NOMO-1 treated with DMSO at 0.1 percent for 48 hours (cell line): ENCODE data around the gene TPD52L1.
"Not testable (repeated sequence)": the region's sequence is repeated elsewhere in the genome, so short reads cannot be mapped to it uniquely, and the experiment has no call there.

Experiments used
- DNase-seq: peaks from one replicate; lab custom pipeline; 2025; ENCODE audit not compliant: unreplicated experiment; lab: John Stamatoyannopoulos, UW

Gene TPD52L1

GRCh38 chr6:125140808-125141207 lies 12.8 kb upstream of the TPD52L1 start:
- DNase-seq = no peak

- DNase-seq = no peak
Measured at GRCh38 chr6:125142618-125143017, 11.0 kb upstream of the TPD52L1 start.

DNA sequence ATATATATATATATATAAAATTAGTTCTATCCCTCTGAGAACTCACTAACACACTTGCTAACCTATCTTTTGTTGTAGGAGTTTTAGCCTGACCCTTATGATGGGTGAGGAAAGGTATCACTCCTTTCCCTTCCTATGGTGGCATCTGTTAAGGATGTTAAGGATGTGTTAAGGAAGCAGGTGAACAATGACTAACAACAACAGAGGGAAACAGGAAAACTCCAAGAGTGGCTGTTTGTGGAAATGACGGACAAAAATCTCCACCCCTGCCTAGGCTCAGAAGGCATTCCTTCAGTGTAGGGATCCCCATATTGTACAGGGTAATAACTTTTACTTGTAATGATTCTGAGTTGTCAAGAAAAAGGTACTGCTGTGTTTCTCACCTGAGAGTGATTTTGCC lies 8.8 kb upstream of the TPD52L1 start:
- no peak for DNase-seq

GRCh38 chr6:125149256-125150144 lies 4.1 kb upstream of the TPD52L1 start:
- DNase-seq = peak; percentile 25

DNA sequence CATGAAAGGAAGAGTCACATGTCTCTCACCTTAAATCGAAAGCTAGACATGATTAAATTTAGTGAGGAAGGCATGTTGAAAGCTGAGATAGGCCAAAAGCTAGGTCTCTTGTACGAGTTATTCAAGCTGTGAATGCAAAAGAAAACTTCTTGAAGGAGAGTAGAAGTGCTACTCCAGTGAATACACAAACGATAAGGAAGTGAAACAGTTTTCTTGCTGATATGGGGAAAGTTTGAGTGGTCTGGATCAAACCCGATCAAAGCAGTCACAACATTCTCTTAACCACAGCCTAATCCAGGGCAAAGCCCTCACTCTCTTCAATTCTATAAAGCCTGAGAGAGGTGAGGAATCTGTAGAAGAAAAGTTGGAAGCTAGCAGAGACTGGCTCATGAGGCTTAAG lies 1.9 kb upstream of the TPD52L1 start:
- peak; percentile 52 for DNase-seq

DNA sequence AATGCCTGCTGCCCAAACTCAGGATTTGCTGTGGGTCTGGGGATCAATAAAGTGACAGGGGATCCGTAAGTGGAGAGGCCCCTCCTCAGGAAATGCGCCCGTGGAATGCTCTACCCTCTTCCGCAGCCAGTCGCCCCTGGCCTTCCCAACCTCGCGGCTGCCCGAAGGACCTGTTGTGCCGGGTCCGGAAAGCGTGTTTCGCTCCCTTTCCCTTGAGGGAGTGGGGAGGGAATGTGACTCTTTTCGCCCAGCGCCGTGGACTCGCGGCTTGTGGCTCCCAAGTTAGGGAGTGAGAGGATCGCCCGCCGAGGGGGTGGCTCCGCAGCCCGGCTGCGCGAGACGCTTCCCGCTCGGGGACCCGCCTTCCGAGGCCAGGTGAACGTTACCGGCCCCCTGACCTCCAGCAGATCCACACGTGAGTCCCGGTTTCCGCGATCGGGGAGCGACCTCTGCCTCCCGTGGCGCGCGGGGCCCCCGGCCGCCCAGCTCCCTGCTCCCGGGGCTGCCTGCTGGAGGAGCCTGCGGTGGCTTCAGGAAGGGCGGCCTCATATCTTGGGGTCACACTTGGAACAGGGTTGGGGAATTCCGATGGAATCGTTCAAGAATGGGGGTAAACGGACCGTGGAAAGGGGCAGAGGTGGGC lies 666 bp downstream of the TPD52L1 start:
- no peak for DNase-seq

DNA sequence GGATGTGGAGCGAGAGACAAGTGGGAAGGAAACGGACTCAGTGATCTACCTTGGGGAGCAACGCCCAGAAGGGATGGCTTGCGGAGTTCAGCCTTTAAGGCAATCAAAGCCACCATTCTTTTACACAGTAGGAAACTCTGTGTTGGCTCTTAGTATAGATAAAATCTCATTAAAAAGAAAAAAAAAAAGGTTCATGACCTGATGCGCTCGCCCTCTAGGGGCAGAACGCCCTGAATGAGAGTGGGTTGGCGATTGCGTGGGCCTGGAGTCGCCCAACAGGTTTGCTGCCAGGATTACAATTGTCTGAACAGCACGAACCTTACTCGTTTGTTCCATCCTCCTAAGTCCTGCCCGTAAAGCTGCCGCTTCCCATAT lies 1.2 kb downstream of the TPD52L1 start:
- no peak for DNase-seq

GRCh38 chr6:125155344-125155743 lies 1.8 kb downstream of the TPD52L1 start:
- DNase-seq = no peak

DNA sequence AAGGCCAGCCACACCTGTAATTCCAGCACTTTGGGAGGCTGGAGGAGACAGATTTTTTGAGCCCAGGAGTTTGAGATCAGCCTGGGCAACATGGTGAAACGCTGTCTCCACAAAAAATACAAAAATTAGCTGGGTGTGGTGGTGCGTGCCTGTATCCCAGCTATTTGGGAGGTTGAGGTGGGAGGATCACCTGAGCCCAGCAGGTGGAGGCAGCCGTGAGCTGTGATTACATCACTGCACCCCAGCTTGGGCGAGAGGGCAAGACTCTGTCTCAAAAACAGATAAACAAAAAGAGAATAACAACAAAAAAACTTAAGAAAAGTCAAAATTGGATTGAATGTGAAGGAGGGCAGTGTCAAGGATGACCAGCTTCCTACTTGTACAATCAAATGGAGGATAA lies 2.9 kb downstream of the TPD52L1 start:
- no peak for DNase-seq

DNA sequence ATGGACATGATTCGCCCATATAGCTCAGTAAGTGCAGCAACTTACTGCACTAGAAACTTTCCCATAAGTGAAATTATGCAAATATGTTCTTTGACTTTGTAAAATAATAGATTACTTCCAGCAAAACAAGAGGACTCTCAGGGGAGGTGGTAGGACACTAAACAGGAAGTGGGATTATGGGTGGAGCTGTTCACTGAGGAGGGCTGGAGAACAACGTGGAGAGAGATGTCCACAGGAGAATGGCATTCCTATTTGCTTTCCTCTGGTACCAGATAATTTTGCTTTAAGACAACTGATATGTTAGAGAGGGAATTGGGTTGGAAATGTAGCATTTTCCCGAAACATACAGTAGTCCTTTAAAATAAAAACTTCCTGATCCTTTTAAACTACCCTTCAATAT lies 3.7 kb downstream of the TPD52L1 start:
- no peak for DNase-seq

GRCh38 chr6:125157725-125158124 lies 4.2 kb downstream of the TPD52L1 start:
- DNase-seq = no peak

DNA sequence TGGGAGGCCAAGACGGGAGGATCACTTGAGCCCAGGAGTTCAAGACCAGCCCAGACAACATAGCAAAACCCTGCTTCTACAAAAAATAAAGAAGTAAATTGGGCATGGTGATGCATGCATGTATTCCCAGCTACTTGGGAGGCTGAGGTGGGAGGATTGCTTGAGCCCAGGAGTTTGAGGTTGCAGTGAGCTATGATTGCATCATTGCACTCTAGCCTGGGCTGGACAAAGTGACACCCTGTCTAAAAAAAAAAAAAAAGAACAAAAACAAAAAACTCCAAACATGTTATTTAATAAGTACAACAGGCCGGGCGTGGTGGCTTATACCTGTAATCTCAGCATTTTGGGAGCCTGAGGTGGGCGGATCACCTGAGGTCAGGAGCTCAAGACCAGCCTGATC lies 9.8 kb downstream of the TPD52L1 start:
- DNase-seq = not testable (repeated sequence)

- no peak for DNase-seq
Measured at GRCh38 chr6:125163811-125164210, 10.2 kb downstream of the TPD52L1 start.

DNA sequence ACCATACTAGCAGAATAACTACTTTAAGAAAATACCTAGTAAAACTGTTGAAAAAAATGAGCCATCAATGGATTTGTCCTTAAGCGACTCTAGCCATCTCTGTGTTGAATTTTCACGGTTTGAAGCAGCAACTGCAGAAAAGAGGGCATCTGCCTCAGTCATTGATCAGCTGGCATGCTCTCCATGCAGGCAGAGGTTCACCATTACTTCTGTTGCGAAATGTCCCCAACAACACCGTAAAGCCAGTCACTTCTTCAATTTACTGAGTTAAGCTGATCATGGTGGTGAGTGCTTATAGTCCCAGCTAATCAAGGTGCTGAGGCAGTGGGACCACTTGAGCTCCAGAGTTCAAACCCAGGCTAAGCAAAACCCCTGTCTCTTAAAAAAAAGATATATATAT lies 11.1 kb downstream of the TPD52L1 start:
- no peak for DNase-seq

- no peak for DNase-seq
Measured at GRCh38 chr6:125165256-125165655, 11.7 kb downstream of the TPD52L1 start.

- no peak for DNase-seq
Measured at GRCh38 chr6:125165776-125166175, 12.2 kb downstream of the TPD52L1 start.

DNA sequence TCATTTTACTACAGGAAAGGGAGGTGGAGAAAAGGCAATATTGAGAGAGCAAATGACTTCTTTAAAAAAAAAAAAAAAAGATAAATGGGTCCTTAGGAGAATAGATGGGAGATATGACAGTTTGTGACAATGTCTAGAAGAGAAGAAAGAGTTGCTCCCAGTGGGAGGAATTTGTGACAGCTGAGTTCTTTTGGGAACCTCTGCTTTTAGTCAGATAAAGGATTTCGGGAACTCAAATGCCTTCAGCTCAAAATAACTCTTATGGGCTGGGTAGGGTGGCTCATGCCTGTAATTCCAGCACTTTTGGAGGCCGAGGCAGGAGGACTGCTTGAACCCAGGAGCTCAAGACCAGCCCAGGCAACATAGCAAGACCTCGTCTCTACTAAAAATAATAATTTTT lies 13.1 kb downstream of the TPD52L1 start:
- DNase-seq = no peak

GRCh38 chr6:125167579-125167978 lies 14.0 kb downstream of the TPD52L1 start:
- DNase-seq = no peak

DNA sequence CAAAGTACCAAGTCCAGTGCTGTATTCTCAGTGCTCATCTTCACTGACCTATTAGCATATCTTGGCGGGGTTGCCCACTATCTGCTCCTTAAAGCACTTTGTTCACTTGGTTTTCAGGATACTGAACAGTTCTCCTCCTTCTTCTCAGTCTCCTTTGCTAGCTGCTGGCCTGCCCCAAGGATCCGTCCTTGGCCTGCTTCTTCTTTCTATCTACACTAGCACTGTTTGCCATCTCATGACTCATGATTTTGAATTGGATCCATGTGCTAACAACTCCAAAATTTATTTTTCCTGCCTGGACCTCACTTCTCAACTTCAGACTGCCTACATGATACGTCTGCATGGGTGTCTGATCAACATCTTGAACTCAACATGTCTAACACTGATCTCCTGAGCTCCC lies 15.5 kb downstream of the TPD52L1 start:
- DNase-seq = no peak

GRCh38 chr6:125169522-125169921 lies 15.9 kb downstream of the TPD52L1 start:
- no peak for DNase-seq

GRCh38 chr6:125170376-125170775 lies 16.8 kb downstream of the TPD52L1 start:
- no peak for DNase-seq

DNA sequence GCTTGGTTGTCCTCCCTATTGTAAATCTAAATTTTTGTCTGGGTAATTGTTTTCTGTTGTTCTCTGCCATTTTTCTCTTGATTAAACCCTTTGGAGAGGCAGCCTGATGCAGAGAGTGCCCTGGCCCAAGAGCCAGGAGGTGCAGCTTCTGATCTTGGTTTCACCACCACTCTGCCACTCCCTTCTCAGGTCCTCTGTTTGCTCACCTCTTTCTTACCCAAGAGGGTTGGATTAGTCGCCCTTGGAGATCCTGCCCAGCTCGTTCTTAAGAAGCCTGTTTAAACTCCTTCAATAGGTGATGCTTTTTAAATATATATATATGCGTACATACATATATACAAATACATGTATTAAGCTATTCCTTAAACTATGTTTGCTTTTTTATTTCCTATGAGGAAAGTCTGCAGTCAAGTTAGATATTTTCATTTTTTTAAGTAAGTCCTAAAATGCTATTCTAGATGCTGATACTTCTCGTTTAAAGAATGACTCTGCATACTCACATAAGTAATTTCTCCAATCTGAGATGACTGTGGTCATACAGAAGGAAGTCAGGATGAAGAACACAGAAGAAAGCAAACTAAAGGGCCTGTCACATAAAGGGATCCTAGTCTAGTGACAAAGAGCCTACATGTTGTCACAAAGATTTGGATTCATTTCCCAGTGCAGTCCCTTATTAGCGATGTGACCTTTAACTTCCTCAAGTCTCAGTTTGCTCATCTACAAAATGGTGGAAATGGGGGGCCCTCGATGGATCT lies 19.9 kb downstream of the TPD52L1 start:
- peak; percentile 20 for DNase-seq
